Neural cell (in vitro differentiated cells): ENCODE results near the gene IMMP2L.

Experiments
- EZH2 ChIP-seq: fragments of 200-600, 300-800 bp; shearing (Covaris generic), sonication (generic); IDR thresholded peaks from 2 replicates; pipeline ENCODE4 v1.6.1; 2014; ENCODE audit warnings: antibody characterized with exemption, low read length, borderline replicate concordance, mild to moderate bottlenecking; ENCODE audit not compliant: insufficient read depth, poor library complexity, severe bottlenecking
- POLR2AphosphoS5 ChIP-seq: IDR thresholded peaks from 2 replicates; pipeline ENCODE4 v1.6.1; 2012
- TF ChIP-seq, protein P1 (sequence below): fragments of 450-650 bp; IDR thresholded peaks from 2 replicates; pipeline ENCODE4 v1.5.1; 2014; ENCODE audit warnings: antibody characterized with exemption, mild to moderate bottlenecking, moderate library complexity; ENCODE audit not compliant: poor library complexity, severe bottlenecking
- TF ChIP-seq, protein P2 (sequence below): IDR thresholded peaks from 2 replicates; pipeline ENCODE4 v1.6.1; 2012; ENCODE audit warnings: borderline replicate concordance

DNA sequence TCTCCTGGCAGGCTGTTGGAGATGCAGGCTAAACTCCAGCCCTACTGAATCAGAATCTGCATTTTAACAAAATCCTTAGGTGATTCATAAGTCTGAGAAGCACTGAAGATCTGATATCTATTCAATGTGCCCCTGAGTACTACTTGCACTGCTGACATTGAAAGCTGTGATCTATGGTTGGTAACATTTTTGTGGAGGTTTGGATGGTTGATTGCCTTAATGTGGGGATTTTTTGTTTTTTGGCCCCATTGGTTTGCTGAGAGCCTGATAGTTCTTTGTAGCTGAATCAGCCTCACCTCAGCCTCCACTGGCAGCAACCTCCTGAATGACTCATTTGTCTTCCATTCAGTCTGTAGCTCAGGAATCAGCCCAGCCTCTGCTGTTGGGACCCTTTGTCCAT, 486.1 kb downstream of the IMMP2L start:
- TF ChIP-seq EZH2 = no peak
- TF ChIP-seq, protein P1, sequence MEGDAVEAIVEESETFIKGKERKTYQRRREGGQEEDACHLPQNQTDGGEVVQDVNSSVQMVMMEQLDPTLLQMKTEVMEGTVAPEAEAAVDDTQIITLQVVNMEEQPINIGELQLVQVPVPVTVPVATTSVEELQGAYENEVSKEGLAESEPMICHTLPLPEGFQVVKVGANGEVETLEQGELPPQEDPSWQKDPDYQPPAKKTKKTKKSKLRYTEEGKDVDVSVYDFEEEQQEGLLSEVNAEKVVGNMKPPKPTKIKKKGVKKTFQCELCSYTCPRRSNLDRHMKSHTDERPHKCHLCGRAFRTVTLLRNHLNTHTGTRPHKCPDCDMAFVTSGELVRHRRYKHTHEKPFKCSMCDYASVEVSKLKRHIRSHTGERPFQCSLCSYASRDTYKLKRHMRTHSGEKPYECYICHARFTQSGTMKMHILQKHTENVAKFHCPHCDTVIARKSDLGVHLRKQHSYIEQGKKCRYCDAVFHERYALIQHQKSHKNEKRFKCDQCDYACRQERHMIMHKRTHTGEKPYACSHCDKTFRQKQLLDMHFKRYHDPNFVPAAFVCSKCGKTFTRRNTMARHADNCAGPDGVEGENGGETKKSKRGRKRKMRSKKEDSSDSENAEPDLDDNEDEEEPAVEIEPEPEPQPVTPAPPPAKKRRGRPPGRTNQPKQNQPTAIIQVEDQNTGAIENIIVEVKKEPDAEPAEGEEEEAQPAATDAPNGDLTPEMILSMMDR = no peak
- TF ChIP-seq, protein P2, sequence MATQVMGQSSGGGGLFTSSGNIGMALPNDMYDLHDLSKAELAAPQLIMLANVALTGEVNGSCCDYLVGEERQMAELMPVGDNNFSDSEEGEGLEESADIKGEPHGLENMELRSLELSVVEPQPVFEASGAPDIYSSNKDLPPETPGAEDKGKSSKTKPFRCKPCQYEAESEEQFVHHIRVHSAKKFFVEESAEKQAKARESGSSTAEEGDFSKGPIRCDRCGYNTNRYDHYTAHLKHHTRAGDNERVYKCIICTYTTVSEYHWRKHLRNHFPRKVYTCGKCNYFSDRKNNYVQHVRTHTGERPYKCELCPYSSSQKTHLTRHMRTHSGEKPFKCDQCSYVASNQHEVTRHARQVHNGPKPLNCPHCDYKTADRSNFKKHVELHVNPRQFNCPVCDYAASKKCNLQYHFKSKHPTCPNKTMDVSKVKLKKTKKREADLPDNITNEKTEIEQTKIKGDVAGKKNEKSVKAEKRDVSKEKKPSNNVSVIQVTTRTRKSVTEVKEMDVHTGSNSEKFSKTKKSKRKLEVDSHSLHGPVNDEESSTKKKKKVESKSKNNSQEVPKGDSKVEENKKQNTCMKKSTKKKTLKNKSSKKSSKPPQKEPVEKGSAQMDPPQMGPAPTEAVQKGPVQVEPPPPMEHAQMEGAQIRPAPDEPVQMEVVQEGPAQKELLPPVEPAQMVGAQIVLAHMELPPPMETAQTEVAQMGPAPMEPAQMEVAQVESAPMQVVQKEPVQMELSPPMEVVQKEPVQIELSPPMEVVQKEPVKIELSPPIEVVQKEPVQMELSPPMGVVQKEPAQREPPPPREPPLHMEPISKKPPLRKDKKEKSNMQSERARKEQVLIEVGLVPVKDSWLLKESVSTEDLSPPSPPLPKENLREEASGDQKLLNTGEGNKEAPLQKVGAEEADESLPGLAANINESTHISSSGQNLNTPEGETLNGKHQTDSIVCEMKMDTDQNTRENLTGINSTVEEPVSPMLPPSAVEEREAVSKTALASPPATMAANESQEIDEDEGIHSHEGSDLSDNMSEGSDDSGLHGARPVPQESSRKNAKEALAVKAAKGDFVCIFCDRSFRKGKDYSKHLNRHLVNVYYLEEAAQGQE = no peak
- no peak for TF ChIP-seq POLR2AphosphoS5
